ENCODE measurements around the gene TMC4.

- TF ChIP-seq CTCF (conservative IDR thresholded peaks at IDR 0.05 in 1 of 2, IDR thresholded peaks at IDR 0.05 in 1 of 2; ENCODE audit: low read depth in 1 of 2, low read length in 2 of 2) = no peak
- TF ChIP-seq EZH2 (IDR thresholded peaks at IDR 0.05; ENCODE audit: low read length, missing control alignments) = no peak
Measured at GRCh38 chr19:54183431-54183830, 10.5 kb upstream of the TMC4 start.
